Raji (cell line): ENCODE measurements around the gene PRDM2.

ENCODE experiments used
- POLR2A ChIP-seq: IDR thresholded peaks from 2 replicates; pipeline ENCODE4 v1.6.1; 2011; ENCODE audit warnings: low read depth, low read length, control low read depth; ENCODE audit not compliant: insufficient read depth

PRDM2 gene

GRCh38 chr1:13722808-13723360 lies 22.9 kb downstream of the PRDM2 start:
- no peak for TF ChIP-seq POLR2A

DNA sequence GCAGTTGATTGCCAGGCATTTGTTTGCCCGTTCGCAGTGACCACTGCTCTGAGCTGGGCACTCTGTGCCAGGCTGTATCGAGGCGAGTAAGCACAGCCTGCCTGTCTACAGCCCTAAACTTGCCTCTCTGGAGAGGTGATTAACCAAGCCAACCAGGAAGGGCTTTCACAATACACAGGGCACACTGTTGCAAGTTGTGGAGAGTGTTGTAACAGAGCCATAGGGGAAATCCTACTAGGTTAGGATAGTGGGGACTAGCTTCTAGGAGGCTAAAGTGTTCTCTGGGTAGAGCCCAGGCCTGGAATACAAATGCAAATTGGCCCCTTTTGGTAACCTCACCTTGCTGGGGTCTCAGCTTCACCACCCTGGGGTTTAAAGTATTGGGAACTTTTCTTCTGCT lies 23.8 kb downstream of the PRDM2 start:
- TF ChIP-seq POLR2A = no peak

GRCh38 chr1:13725714-13726175 lies 25.8 kb downstream of the PRDM2 start:
- TF ChIP-seq POLR2A = no peak

DNA sequence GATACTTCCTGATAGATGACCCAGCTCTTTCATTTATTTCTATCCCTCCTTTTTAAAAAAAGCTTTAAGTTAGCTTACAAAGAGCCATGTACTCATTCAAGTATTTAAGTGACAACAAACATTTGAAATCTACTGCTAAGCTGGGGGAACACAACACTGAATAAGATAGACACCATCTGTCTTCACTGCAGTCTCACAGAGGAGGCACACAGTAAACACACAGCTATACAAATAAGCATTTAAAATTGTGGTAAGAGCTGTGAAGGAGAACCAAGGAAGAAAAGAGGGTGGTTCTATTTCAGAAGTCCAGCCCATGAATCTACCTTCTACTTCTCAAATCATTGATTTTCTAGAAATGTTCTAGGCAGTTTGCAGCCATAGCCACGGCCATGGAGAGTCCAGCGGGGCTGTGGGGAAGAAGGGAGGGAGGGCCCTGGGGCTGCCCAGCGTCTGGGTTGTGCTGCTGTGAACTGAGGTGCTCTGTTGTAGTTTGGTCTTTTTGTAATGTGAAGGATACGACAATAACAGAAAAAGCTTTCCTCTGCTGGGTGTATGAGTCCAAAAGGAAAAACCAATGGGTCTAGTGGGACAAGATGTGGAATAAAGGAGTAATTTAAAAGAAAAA lies 28.2 kb downstream of the PRDM2 start:
- peak; percentile 64; the same call in 1 of the 2 replicates for TF ChIP-seq POLR2A

GRCh38 chr1:13730291-13730690 lies 30.3 kb downstream of the PRDM2 start:
- TF ChIP-seq POLR2A = no peak

- TF ChIP-seq POLR2A = peak; percentile 98
Measured at GRCh38 chr1:13730751-13731482, 30.9 kb downstream of the PRDM2 start.

- no peak for TF ChIP-seq POLR2A
Measured at GRCh38 chr1:13731897-13732296, 31.9 kb downstream of the PRDM2 start.

GRCh38 chr1:13732971-13733667 lies 33.1 kb downstream of the PRDM2 start:
- TF ChIP-seq POLR2A = 0 out of 2 replicates have a peak, but pooled peaks have one; percentile 15

DNA sequence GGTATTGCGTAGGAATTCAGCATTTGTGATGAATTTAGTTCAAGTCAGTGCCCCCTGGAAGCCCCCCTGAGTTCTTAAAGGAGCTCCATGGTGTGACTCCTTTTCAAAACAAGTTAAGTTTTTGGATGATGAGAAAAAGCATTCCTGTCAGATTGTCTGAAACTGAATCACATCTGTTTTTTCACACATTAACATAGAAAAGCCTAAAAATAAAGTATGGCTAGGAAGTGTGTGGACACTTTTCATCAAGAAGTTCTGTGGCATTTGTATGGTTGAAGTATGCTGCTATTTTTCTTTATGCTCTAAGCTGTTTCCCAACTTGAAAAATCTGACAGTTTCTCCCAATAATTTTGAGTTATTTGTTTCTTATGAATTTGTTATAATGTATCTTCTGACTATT lies 33.7 kb downstream of the PRDM2 start:
- TF ChIP-seq POLR2A = no peak

- TF ChIP-seq POLR2A = no peak
Measured at GRCh38 chr1:13735168-13735930, 35.4 kb downstream of the PRDM2 start.

DNA sequence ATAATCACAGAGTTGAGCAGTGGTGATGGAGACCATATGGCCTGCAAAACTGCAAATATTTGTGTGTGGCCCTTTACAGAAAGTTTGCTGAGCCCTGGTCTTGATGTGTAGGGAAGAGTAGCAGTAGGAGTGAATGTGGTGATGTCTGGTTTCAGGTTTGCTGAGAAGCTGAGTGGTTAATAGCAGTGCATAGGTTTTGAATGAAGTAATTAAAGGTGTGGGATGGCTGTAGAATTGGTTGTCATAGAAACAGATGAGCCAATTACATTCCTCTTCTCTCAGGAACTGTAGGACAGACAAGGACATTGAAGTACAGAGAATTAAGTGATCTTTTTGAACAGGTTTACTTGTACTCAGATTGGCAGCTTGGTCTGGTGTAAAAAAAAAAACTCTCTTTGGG lies 37.4 kb downstream of the PRDM2 start:
- TF ChIP-seq POLR2A = no peak

- TF ChIP-seq POLR2A = no peak
Measured at GRCh38 chr1:13746342-13746741, 46.4 kb downstream of the PRDM2 start.

DNA sequence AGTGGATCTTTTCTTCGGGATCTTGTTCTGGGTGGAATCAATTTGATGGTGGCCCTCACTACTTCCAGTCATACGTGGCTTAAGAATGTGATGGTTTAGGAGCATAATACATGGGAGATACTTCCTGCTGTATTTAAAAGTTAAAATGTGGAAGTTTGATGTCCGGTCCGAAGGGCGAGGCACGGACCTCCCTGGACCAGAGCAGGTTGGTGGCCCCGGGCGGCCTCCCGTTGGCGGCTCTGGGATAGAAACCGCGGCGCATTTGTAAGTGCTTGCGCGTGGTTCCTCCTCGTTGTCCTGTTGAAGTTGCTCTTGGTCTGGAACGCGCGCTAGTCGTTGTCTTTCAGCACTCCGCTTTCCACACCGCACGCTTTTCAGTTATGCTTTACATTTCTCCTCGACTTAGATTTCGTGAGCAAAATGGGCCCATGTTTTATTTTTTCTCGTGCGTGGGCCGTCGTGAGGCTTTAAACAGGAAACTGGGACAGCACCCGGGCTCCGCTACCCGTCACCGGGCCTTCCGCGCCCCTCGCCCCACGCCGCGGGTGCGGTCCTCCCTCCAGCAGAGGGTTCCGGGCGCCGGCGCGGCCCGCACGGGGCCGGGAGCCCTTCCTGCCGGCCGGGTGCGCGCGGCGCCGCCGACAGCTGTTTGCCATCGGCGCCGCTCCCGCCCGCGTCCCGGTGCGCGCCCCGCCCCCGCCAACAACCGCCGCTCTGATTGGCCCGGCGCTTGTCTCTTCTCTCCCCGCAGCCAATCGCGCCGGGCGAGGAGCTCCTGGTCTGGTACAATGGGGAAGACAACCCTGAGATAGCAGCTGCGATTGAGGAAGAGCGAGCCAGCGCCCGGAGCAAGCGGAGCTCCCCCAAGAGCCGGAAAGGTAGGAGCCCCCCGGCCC lies 48.9 kb downstream of the PRDM2 start:
- peak; percentile 80 for TF ChIP-seq POLR2A

DNA sequence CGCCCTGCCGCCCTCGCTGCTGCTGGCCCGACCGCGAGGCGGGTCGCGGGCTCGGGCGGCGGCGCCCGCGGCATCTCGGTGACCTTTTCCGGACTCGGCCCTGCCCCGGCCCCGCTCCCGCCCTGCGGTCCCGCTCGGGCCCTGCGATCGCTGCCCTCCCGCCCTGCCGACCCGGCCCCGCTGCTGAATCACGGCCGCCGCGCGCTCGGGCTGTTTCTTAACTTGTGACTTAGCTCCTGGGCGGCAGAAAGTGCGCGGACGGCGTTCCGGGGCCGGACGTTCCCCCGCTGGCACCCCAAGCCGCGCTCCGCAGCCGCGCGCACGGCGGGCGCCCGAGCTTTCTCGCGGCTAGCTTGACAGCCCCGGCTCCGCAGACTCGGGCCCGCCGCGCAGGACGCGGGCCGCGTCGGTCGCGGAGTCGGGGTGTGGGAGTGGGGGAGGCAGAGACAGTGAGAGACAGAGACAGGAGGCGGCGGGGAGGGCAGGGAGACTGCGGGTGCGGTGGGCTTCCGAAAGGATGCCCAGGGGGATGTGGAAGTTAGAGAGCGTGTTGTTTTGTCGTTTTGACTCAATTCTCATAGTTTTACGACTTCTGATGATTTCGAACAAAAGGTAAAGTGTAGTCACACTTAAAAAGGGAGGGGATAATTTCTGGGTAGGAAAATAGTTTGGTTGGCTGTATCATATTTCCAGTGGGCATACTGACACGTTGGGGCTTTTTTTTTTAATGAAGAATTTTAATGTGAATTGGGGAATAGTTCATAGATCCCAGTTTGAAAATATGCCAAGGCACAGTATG lies 49.8 kb downstream of the PRDM2 start:
- no peak for TF ChIP-seq POLR2A

DNA sequence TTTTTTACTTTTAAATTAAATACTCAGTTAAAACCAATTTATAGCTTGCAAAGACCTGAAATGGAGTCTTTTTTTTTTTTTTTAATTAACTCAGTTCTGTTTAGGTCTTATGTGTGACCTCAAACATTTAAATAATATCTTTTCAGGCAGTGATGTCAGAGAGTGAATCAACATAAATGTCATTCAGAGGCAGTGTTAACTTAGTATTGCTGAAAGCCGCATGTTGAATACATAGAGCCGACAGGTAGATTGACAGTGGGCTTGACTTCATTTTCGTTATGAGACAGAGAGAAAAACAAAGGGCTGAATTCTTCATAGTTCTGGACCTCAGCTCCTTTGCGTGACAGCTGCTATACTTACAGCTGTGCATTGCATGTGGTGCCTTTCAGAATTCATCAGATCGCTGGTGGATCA lies 51.5 kb downstream of the PRDM2 start:
- no peak for TF ChIP-seq POLR2A
